ENCODE results near the gene NUP93. TPM values are rescaled to one million over a fixed set of nuclear protein-coding genes. Genes with fewer than 3 reads are reported as not detected.

The NUP93 gene
- polyA plus RNA-seq, 4 donors, result 14.1 to 32.1 (median 22.3) TPM

DNA sequence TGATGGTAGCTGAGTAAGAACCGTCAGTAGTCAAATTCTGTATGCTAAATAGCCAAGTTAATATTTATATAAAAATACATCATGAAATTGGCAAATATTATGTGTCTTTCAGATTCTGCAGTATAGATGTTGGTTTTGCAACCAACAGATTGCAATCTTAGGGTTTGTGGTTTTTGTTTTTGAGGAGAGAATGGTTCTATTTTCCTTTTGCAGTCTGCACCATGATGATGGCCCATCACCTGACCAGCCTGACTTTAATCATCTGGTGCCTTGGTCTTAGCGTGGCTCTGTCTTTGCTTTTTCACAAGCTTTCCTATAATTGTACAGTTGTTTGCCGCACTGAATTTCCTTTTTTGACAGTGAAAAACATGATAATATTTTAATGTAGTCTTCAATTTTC, 50.7 kb downstream of the NUP93 start:
- no peaks in the 10 kb centered on the region for H3K27me3 ChIP-seq (ENCODE audit: control insufficient read depth in 3 of 3, insufficient read depth in 3 of 3, low read length in 3 of 3)
- no peaks in the 10 kb centered on the region for H3K9me3 ChIP-seq (ENCODE audit: control insufficient read depth in 2 of 2, insufficient read depth in 1 of 2, low read depth in 1 of 2, low read length in 1 of 2)
- no peak overlapping the region for H3K4me3 ChIP-seq (ENCODE audit: low read depth in 1 of 3, low read length in 3 of 3)
- 83 to 94% (median 85%) methylated on average over 3 of the region's 3 CpGs for WGBS, 3 donors
- H3K4me1 ChIP-seq (ENCODE audit: control insufficient read depth in 3 of 3, insufficient read depth in 2 of 3, low read depth in 1 of 3, low read length in 2 of 3), result no peaks in the 10 kb centered on the region
- FAIRE-seq (no peak), DNase-seq (no peak)
- no peak overlapping the region for H3K27ac ChIP-seq (ENCODE audit: low read depth in 1 of 3, low read length in 2 of 3)
- H3K36me3 ChIP-seq (ENCODE audit: control insufficient read depth in 3 of 3, insufficient read depth in 2 of 3, low read depth in 1 of 3, low read length in 3 of 3), result no peaks in the 10 kb centered on the region

DNA sequence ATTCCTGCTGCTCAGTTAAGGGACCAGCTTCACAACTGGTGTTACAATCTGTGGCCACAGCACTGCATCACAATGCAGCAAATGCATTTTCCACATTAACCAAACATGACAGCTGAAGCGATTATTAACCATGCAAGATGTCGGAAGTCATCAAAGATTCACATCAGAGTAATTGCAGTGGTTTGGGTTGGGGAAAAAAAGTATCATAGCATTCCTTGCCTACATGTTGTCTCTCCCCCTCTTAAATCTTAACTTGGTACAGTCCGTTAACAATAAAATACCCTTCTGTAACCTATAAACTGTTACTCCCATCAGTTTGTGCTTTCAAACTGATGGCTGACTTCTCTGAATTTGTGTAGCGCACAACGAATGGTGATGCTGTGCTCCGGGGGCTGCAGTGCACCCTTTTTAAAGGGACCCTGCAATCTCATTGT, 51.6 kb downstream of the NUP93 start:
- no peaks in the 10 kb centered on the region for H3K27me3 ChIP-seq (ENCODE audit: control insufficient read depth in 3 of 3, insufficient read depth in 3 of 3, low read length in 3 of 3)
- FAIRE-seq (no peak), DNase-seq (no peak)
- H3K4me1 ChIP-seq (ENCODE audit: control insufficient read depth in 3 of 3, insufficient read depth in 2 of 3, low read depth in 1 of 3, low read length in 2 of 3), result no peaks in the 10 kb centered on the region
- no peaks in the 10 kb centered on the region for H3K9me3 ChIP-seq (ENCODE audit: control insufficient read depth in 2 of 2, insufficient read depth in 1 of 2, low read depth in 1 of 2, low read length in 1 of 2)
- H3K27ac ChIP-seq (ENCODE audit: low read depth in 1 of 3, low read length in 2 of 3), result no peak overlapping the region
- WGBS, 3 donors, result 89 to 91% (median 90%) methylated on average over 6 of the region's 6 CpGs
- H3K4me3 ChIP-seq (ENCODE audit: low read depth in 1 of 3, low read length in 3 of 3), result no peak overlapping the region
- H3K36me3 ChIP-seq (ENCODE audit: control insufficient read depth in 3 of 3, insufficient read depth in 2 of 3, low read depth in 1 of 3, low read length in 3 of 3), result no peaks in the 10 kb centered on the region

DNA sequence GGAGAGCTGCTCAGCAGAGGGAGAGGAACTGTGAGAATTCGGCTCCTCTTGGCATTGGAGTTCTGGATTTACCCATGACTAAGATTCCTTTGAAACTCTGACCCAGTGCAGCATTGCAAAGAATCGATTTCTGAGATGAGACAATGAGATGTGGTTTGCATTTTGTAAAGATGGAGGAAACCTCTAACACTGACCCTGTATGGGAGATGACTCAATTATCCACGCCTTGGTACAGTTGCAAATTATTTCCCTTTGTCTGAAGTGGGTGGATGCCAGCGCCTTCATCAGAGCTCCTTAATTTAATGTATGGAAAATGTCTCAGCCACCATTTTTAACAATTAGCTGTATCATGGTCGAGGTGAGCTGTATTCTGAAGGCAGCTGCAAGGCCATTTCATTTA, 53.4 kb downstream of the NUP93 start:
- DNase-seq (no peak), FAIRE-seq (no peak)
- 83 to 88% (median 85%) methylated on average over 5 of the region's 5 CpGs for WGBS, 3 donors
- H3K36me3 ChIP-seq (ENCODE audit: control insufficient read depth in 3 of 3, insufficient read depth in 2 of 3, low read depth in 1 of 3, low read length in 3 of 3), result no peaks in the 10 kb centered on the region
- H3K4me3 ChIP-seq (ENCODE audit: low read depth in 1 of 3, low read length in 3 of 3), result no peak overlapping the region
- H3K9me3 ChIP-seq (ENCODE audit: control insufficient read depth in 2 of 2, insufficient read depth in 1 of 2, low read depth in 1 of 2, low read length in 1 of 2), result no peaks in the 10 kb centered on the region
- no peak overlapping the region for H3K27ac ChIP-seq (ENCODE audit: low read depth in 1 of 3, low read length in 2 of 3)
- H3K4me1 ChIP-seq (ENCODE audit: control insufficient read depth in 3 of 3, insufficient read depth in 2 of 3, low read depth in 1 of 3, low read length in 2 of 3), result no peaks in the 10 kb centered on the region
- H3K27me3 ChIP-seq (ENCODE audit: control insufficient read depth in 3 of 3, insufficient read depth in 3 of 3, low read length in 3 of 3), result no peaks in the 10 kb centered on the region

DNA sequence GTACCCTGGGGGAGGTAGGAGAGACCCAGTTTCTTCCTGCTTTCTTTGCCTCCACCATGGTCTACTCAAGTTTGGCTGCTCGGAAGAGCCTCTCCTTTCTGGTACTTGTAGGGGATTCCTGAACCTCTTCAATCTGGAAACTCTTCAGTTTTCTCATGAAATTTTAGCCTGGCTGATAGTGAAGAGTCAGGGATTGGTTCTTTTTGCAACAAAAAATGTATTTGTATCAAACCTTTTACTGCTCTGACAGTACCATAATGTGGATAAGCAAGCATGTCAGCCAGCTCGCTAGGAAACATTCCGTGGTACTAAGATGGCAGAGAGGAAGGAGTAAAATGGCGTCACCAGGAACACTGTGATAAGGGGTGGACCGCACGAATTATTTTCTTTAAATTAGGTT, 55.4 kb downstream of the NUP93 start:
- Histone ChIP-seq H3K4me1 (ENCODE audit: control insufficient read depth in 3 of 3, insufficient read depth in 2 of 3, low read depth in 1 of 3, low read length in 2 of 3) (no peaks in the 10 kb centered on the region), H3K9me3 (ENCODE audit: control insufficient read depth in 2 of 2, insufficient read depth in 1 of 2, low read depth in 1 of 2, low read length in 1 of 2) (no peaks in the 10 kb centered on the region), H3K36me3 (ENCODE audit: control insufficient read depth in 3 of 3, insufficient read depth in 2 of 3, low read depth in 1 of 3, low read length in 3 of 3) (no peaks in the 10 kb centered on the region), H3K27me3 (ENCODE audit: control insufficient read depth in 3 of 3, insufficient read depth in 3 of 3, low read length in 3 of 3) (no peaks in the 10 kb centered on the region), H3K4me3 (ENCODE audit: low read depth in 1 of 3, low read length in 3 of 3) (no peak overlapping the region), H3K27ac (ENCODE audit: low read depth in 1 of 3, low read length in 2 of 3) (no peak overlapping the region)
- WGBS, 3 donors, result 96 to 98% (median 98%) methylated on average over 6 of the region's 6 CpGs
- FAIRE-seq, result no peak
- no peak for DNase-seq

DNA sequence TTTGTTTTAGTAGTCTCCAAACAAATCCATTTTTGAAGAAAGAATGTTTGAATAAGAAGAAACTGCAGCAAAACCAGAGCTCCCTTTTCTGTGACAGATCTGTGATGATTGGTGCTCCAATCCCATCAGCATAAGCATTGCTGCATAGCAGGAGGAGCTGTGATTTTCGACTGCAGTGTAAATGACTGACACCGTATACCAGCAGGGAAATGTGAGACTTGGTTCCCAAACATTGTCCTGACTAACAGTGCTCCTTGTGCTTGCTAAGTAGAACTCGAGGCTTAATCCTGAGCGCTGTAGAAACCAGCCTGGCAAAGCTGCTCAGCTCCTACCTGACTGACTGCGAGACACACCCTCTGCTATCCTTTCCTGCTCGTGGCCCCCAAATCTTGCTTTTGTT, 57.2 kb downstream of the NUP93 start:
- H3K27me3 ChIP-seq (ENCODE audit: control insufficient read depth in 3 of 3, insufficient read depth in 3 of 3, low read length in 3 of 3), result no peaks in the 10 kb centered on the region
- H3K27ac ChIP-seq (ENCODE audit: low read depth in 1 of 3, low read length in 2 of 3), result no peak overlapping the region
- no peak overlapping the region for H3K4me3 ChIP-seq (ENCODE audit: low read depth in 1 of 3, low read length in 3 of 3)
- H3K36me3 ChIP-seq (ENCODE audit: control insufficient read depth in 3 of 3, insufficient read depth in 2 of 3, low read depth in 1 of 3, low read length in 3 of 3), result no peaks in the 10 kb centered on the region
- H3K9me3 ChIP-seq (ENCODE audit: control insufficient read depth in 2 of 2, insufficient read depth in 1 of 2, low read depth in 1 of 2, low read length in 1 of 2), result no peaks in the 10 kb centered on the region
- FAIRE-seq (no peak), DNase-seq (no peak)
- no peaks in the 10 kb centered on the region for H3K4me1 ChIP-seq (ENCODE audit: control insufficient read depth in 3 of 3, insufficient read depth in 2 of 3, low read depth in 1 of 3, low read length in 2 of 3)
- WGBS, 3 donors, result 87 to 90% (median 88%) methylated on average over 6 of the region's 6 CpGs

DNA sequence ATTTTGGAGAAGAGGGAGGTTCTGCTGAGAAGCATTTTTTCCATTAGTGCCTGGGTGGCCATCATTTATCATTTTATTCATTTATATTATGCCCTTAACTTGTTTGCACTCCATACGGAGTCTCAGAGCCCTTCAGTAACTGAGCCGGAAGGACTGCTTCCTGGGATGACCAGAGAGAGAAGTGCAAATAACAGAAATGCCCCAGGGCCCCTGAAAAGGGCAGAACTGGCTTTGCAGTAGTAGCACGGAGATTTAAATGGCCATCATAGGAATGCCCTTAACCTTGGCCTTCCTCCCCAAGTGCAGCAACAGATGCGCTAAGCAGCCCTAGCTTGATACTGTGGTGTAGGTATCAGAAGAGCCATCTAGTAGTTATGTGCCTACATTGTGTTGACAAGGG, 58.5 kb downstream of the NUP93 start:
- H3K9me3 ChIP-seq (ENCODE audit: control insufficient read depth in 2 of 2, insufficient read depth in 1 of 2, low read depth in 1 of 2, low read length in 1 of 2), result no peaks in the 10 kb centered on the region
- no peak for FAIRE-seq

DNA sequence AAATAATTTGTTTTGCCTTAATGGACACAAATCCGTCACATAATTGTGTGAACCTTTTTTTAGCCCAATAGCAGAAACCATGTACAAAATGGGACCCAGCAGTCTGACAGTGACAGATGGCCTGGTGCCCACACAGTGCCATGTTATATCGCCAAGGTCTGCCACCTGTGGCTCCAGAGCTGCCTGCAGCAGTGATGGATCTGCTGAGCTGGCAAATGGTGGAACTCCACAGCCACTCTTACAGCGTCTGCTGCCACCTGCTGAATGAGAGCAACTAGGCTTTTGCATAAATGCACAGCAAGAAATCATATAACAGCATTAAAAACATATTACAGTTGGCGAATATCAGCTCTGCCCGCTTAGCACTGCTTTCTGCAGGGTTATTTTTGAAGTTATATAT, 59.4 kb downstream of the NUP93 start:
- Histone ChIP-seq H3K27ac (ENCODE audit: low read depth in 1 of 3, low read length in 2 of 3) (no peak overlapping the region), H3K4me3 (ENCODE audit: low read depth in 1 of 3, low read length in 3 of 3) (no peak overlapping the region), H3K4me1 (ENCODE audit: control insufficient read depth in 3 of 3, insufficient read depth in 2 of 3, low read depth in 1 of 3, low read length in 2 of 3) (no peaks in the 10 kb centered on the region), H3K36me3 (ENCODE audit: control insufficient read depth in 3 of 3, insufficient read depth in 2 of 3, low read depth in 1 of 3, low read length in 3 of 3) (no peaks in the 10 kb centered on the region), H3K9me3 (ENCODE audit: control insufficient read depth in 2 of 2, insufficient read depth in 1 of 2, low read depth in 1 of 2, low read length in 1 of 2) (no peaks in the 10 kb centered on the region), H3K27me3 (ENCODE audit: control insufficient read depth in 3 of 3, insufficient read depth in 3 of 3, low read length in 3 of 3) (no peaks in the 10 kb centered on the region)
- DNase-seq (peak; percentile 47 to 49), FAIRE-seq (no peak)
- 69 to 78% (median 76%) methylated on average over 5 of the region's 5 CpGs for WGBS, 3 donors

More for the DNA sequence above, 58.5 kb downstream of the NUP93 start:
- Histone ChIP-seq H3K27me3 (ENCODE audit: control insufficient read depth in 3 of 3, insufficient read depth in 3 of 3, low read length in 3 of 3) (no peaks in the 10 kb centered on the region), H3K36me3 (ENCODE audit: control insufficient read depth in 3 of 3, insufficient read depth in 2 of 3, low read depth in 1 of 3, low read length in 3 of 3) (no peaks in the 10 kb centered on the region), H3K4me1 (ENCODE audit: control insufficient read depth in 3 of 3, insufficient read depth in 2 of 3, low read depth in 1 of 3, low read length in 2 of 3) (no peaks in the 10 kb centered on the region), H3K4me3 (ENCODE audit: low read depth in 1 of 3, low read length in 3 of 3) (no peak overlapping the region), H3K27ac (ENCODE audit: low read depth in 1 of 3, low read length in 2 of 3) (no peak overlapping the region)
- no peak for DNase-seq
- 83 to 94% (median 89%) methylated on average over 4 of the region's 4 CpGs for WGBS, 3 donors

DNA sequence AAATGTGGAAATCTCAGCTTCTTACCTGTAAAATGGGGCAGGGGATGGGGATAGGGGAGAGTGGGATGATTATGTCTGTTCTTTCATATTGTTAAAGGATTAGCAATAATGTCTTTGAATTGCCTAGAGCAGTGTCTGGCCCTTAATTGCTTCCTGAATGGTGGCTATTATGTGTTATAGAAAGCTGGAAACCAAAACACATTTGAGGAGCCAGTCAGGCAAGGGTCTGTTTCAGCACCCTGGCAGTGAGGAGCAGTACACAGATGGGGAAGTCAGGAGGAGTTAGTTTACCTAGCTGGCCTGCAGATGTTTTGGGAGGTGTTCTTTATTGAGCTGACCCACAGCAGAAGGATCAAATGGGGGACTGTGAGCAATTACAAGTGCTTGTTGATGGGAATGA, 63.0 kb downstream of the NUP93 start:
- DNase-seq (no peak), FAIRE-seq (no peak)
- H3K27ac ChIP-seq (ENCODE audit: low read depth in 1 of 3, low read length in 2 of 3), result no peak overlapping the region
- no peaks in the 10 kb centered on the region for H3K27me3 ChIP-seq (ENCODE audit: control insufficient read depth in 3 of 3, insufficient read depth in 3 of 3, low read length in 3 of 3)
- no peaks in the 10 kb centered on the region for H3K4me1 ChIP-seq (ENCODE audit: control insufficient read depth in 3 of 3, insufficient read depth in 2 of 3, low read depth in 1 of 3, low read length in 2 of 3)
- no peak overlapping the region for H3K4me3 ChIP-seq (ENCODE audit: low read depth in 1 of 3, low read length in 3 of 3)
- no peaks in the 10 kb centered on the region for H3K36me3 ChIP-seq (ENCODE audit: control insufficient read depth in 3 of 3, insufficient read depth in 2 of 3, low read depth in 1 of 3, low read length in 3 of 3)
- no peaks in the 10 kb centered on the region for H3K9me3 ChIP-seq (ENCODE audit: control insufficient read depth in 2 of 2, insufficient read depth in 1 of 2, low read depth in 1 of 2, low read length in 1 of 2)

DNA sequence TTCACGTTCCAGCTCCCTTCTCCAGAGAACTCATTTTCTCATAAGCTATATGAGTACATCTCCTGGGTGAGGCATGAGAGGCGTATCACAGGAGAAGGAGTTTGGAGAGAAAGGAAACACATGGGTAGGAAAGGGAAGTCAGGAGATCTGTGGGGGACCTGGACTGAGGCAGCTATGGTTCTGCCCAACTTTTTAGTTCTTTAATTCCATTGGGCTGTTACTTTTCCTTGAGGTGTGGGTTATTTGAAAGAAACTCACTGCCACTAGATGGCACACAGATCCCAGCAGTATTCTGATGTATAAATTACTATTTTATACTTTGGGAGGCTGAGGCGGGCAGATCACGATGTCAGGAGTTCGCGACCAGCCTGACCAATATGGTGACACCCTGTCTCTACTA, 63.6 kb downstream of the NUP93 start:
- Histone ChIP-seq H3K27me3 (ENCODE audit: control insufficient read depth in 3 of 3, insufficient read depth in 3 of 3, low read length in 3 of 3) (no peaks in the 10 kb centered on the region), H3K4me1 (ENCODE audit: control insufficient read depth in 3 of 3, insufficient read depth in 2 of 3, low read depth in 1 of 3, low read length in 2 of 3) (no peaks in the 10 kb centered on the region), H3K36me3 (ENCODE audit: control insufficient read depth in 3 of 3, insufficient read depth in 2 of 3, low read depth in 1 of 3, low read length in 3 of 3) (peaks cover 0 to 1% (median 0%) of the 10 kb centered on the region in 3 donors), H3K9me3 (ENCODE audit: control insufficient read depth in 2 of 2, insufficient read depth in 1 of 2, low read depth in 1 of 2, low read length in 1 of 2) (no peaks in the 10 kb centered on the region), H3K4me3 (ENCODE audit: low read depth in 1 of 3, low read length in 3 of 3) (no peak overlapping the region), H3K27ac (ENCODE audit: low read depth in 1 of 3, low read length in 2 of 3) (no peak overlapping the region)
- WGBS, 3 donors, result 76 to 82% (median 81%) methylated on average over 6 of the region's 6 CpGs
- DNase-seq, result peak in 1 of 2 donors; percentile 26
- no peak for FAIRE-seq
